ENCODE data around the gene CSH1. TPM values are rescaled to one million over a fixed set of nuclear protein-coding genes. Genes with fewer than 3 reads are reported as not detected.
A peak's percentile ranks its signal among the peaks of the same experiment; 100 is the strongest.
"Not testable (repeated sequence)": the region's sequence is repeated elsewhere in the genome, so short reads cannot be mapped to it uniquely, and the experiment has no call there.

Gene CSH1
- total and polyA plus RNA-seq, 2 donors (not counting 3 experiments of a cell fraction or from before 2014, with no cell fraction given) = not detected

DNA sequence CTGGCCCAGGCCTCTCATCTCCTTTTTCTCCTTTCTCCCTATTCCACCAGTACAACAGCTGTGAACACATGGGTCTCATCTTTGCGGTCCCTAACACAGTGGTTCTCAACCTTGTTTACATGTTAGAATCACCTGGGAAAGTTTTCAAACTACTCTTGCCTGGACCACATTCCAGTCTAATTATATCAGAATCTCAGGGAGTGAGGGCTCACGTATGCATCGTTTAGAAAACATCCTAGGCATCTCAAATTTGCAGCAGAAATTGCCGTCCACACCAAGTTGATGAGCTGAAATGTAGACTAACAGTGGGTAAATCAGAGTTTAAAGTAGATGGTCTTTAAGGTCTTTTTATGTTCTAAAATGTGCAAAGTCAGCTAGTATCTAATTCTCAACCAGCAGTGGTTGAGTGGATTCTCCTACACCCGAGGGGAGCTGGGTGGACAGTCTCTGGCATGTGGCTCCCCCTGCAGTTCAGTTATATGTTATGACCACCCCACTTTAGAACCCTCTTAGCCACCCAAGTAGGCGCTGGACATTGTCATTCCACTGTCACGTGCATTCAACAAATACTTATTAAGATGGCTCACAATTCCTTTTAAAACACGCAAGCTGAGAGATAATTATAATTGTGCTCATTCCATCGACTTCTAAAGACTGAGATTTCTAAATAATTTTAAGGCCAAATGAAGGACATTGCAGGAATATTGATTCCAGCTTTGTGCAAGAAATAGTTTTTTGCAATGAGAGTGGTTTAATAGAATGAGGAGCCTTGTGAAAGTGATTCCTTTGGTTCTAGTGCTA is 26.7 kb downstream of the CSH1 start:
- H3K9me1 ChIP-seq (replicated peaks; ENCODE audit: control insufficient read depth, extremely low read depth, insufficient read depth, low read length); H3K9me3 ChIP-seq (replicated peaks; ENCODE audit: control insufficient read depth, insufficient read depth, low read length); H3K27me3 ChIP-seq (ENCODE audit: control insufficient read depth in 2 of 2, insufficient read depth in 2 of 2, low read length in 2 of 2); H3K79me2 ChIP-seq (ENCODE audit: control insufficient read depth, insufficient read depth, low read length); H3K4me1 ChIP-seq (ENCODE audit: control insufficient read depth, extremely low read depth, insufficient read depth, low read length); H3K27ac ChIP-seq (ENCODE audit: insufficient read depth, low read depth, low read length); H4K20me1 ChIP-seq (replicated peaks; ENCODE audit: control insufficient read depth, extremely low read depth, insufficient read depth, low read length); H2AFZ ChIP-seq (ENCODE audit: low read depth, low read length); H3K4me3 ChIP-seq (replicated peaks in 1 of 3; ENCODE audit: insufficient read depth in 1 of 3, low read depth in 1 of 3, low read length in 3 of 3); FAIRE-seq; intact Hi-C loops (cut with micrococcal nuclease); H3K9ac ChIP-seq (replicated peaks; ENCODE audit: extremely low read depth, insufficient read depth, low read length); DNase-seq (ENCODE audit: low read depth, low spot score); H3K4me2 ChIP-seq (ENCODE audit: insufficient read depth, low read length); BruUV-seq (replicated peaks); H3K36me3 ChIP-seq (ENCODE audit: control insufficient read depth in 2 of 2, extremely low read depth in 1 of 2, insufficient read depth in 2 of 2, low read length in 2 of 2); dilution Hi-C loops (cut with MboI; ENCODE audit: extremely low pct_ligation_motif_present, low sequenced_read_pairs); POLR2A ChIA-PET: not testable (repeated sequence)
- TF ChIP-seq, protein P1, sequence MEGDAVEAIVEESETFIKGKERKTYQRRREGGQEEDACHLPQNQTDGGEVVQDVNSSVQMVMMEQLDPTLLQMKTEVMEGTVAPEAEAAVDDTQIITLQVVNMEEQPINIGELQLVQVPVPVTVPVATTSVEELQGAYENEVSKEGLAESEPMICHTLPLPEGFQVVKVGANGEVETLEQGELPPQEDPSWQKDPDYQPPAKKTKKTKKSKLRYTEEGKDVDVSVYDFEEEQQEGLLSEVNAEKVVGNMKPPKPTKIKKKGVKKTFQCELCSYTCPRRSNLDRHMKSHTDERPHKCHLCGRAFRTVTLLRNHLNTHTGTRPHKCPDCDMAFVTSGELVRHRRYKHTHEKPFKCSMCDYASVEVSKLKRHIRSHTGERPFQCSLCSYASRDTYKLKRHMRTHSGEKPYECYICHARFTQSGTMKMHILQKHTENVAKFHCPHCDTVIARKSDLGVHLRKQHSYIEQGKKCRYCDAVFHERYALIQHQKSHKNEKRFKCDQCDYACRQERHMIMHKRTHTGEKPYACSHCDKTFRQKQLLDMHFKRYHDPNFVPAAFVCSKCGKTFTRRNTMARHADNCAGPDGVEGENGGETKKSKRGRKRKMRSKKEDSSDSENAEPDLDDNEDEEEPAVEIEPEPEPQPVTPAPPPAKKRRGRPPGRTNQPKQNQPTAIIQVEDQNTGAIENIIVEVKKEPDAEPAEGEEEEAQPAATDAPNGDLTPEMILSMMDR (IDR thresholded peaks at IDR 0.05; ENCODE audit: extremely low read depth in 1 of 2, insufficient read depth in 1 of 2, low read depth in 1 of 2, low read length in 2 of 2) = peak in 1 of 2 donors; percentile 12
- CTCF ChIA-PET = interaction anchor here (0.9 to 1.1 kb wide), 2 partner anchors 9 to 21 kb away, joined by 4 to 6 read pairs; no protein-coding TSS in a partner anchor

DNA sequence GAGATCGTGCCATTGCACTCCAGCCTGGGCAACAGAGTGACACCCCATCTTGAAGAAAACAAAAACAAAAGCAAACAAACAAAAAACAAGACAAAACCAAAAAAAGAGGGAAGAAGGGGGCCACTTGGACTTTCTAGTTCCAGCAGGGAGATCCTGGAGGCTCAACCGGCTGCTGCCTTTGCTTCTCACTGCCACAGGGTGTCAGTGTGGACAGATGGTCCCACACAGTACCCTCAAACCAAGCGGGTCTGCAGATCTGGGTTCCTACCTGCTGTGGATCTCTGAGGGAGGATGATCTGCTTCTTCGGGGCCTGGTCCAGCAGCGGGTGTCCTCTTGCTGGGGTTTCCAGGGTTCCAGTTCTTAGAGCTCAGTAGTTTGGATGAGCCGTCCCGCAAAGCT is 29.7 kb downstream of the CSH1 start:
- H3K4me2 ChIP-seq (ENCODE audit: insufficient read depth, low read length); H2AFZ ChIP-seq (ENCODE audit: low read depth, low read length); H3K27ac ChIP-seq (ENCODE audit: insufficient read depth, low read depth, low read length); H3K27me3 ChIP-seq (ENCODE audit: control insufficient read depth in 2 of 2, insufficient read depth in 2 of 2, low read length in 2 of 2); H3K79me2 ChIP-seq (ENCODE audit: control insufficient read depth, insufficient read depth, low read length); DNase-seq (ENCODE audit: low read depth, low spot score); BruUV-seq (replicated peaks); intact Hi-C loops (cut with micrococcal nuclease); H3K36me3 ChIP-seq (ENCODE audit: control insufficient read depth in 2 of 2, extremely low read depth in 1 of 2, insufficient read depth in 2 of 2, low read length in 2 of 2); H3K4me1 ChIP-seq (ENCODE audit: control insufficient read depth, extremely low read depth, insufficient read depth, low read length); H4K20me1 ChIP-seq (replicated peaks; ENCODE audit: control insufficient read depth, extremely low read depth, insufficient read depth, low read length); H3K9me3 ChIP-seq (replicated peaks; ENCODE audit: control insufficient read depth, insufficient read depth, low read length); dilution Hi-C loops (cut with MboI; ENCODE audit: extremely low pct_ligation_motif_present, low sequenced_read_pairs); H3K9me1 ChIP-seq (replicated peaks; ENCODE audit: control insufficient read depth, extremely low read depth, insufficient read depth, low read length); FAIRE-seq; H3K9ac ChIP-seq (replicated peaks; ENCODE audit: extremely low read depth, insufficient read depth, low read length); H3K4me3 ChIP-seq (replicated peaks in 1 of 3; ENCODE audit: insufficient read depth in 1 of 3, low read depth in 1 of 3, low read length in 3 of 3): not testable (repeated sequence)
- CTCF ChIA-PET = interaction anchor here (0.7 to 2.4 kb wide), 15 partner anchors 8 to 263 kb away, joined by 3 to 19 read pairs (median 5); partner anchors contain the start of gene GH2
- POLR2A ChIA-PET = interaction anchor here (0.8 kb wide), 1 partner anchor 124 kb away, joined by 3 read pairs; no protein-coding TSS in a partner anchor
